DND-41 (cell line): ENCODE data around the gene ATP10D.

Experiments
- CTCF ChIP-seq: IDR thresholded peaks from 2 replicates; pipeline ENCODE4 v1.5.1; 2012; ENCODE audit warnings: borderline replicate concordance, low read length, moderate library complexity, mild to moderate bottlenecking; ENCODE audit not compliant: poor library complexity, severe bottlenecking; ENCODE audit errors: extremely low read depth
- EZH2 ChIP-seq: IDR thresholded peaks from 3 replicates; pipeline ENCODE4 v1.6.1; 2012; ENCODE audit warnings: borderline replicate concordance, low read depth, mild to moderate bottlenecking, moderate library complexity, low read length, inconsistent platforms; ENCODE audit not compliant: severe bottlenecking

GRCh38 chr4:47478804-47479203, 6.3 kb upstream of the ATP10D start:
- TF ChIP-seq CTCF: no peak
- TF ChIP-seq EZH2: no peak
